ENCODE measurements around the gene MYMX.
"Not testable (repeated sequence)": the region's sequence is repeated elsewhere in the genome, so short reads cannot be mapped to it uniquely, and the experiment has no call there.

The MYMX gene

DNA sequence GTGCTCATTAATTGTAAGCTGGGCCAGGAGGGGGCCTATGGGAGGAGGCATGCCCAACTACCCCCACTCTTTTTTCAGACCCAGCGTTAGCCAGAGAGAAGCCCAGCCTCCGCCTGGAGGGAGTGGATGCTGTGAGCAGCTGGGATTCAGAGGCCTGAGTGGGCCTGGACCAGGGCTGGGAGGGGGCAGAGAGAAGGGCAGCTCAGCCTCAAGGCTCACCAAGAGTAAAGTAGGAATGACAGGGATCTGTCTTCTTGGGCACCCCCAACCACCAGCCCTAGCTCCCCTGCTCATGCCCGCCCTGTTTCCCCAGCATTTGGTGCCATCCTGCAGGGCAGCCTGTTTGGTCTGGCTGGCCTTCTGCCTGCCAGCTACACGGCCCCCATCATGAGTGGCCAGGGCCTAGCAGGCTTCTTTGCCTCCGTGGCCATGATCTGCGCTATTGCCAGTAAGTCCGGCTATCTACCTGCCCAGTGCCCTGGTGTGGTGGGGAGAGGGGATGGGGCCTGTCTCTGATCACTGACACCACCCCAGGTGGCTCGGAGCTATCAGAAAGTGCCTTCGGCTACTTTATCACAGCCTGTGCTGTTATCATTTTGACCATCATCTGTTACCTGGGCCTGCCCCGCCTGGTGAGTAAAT lies 13.4 kb downstream of the MYMX start:
- DNase-seq (ENCODE audit: extremely low read depth in 1 of 2, low read depth in 1 of 2) = no peak

DNA sequence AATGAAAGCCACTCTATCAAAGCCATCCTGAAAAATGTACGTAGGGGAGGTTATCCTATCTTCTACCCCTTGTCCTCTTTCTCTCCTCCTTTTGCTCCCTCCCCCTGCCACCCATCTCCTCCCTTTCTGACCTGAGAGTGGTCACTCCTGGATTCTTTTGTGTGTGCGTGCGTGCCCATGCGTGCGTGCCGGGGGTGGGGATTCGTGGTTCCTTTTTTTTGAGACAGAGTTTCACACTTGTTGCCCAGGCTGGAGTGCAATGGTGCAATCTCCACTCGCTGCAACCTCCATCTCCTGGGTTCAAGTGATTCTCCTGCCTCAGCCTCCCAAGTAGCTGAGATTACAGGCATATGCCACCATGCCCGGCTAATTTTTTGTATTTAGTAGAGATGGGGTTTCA lies 14.7 kb downstream of the MYMX start:
- not testable (repeated sequence) for DNase-seq (ENCODE audit: extremely low read depth in 1 of 2, low read depth in 1 of 2)

DNA sequence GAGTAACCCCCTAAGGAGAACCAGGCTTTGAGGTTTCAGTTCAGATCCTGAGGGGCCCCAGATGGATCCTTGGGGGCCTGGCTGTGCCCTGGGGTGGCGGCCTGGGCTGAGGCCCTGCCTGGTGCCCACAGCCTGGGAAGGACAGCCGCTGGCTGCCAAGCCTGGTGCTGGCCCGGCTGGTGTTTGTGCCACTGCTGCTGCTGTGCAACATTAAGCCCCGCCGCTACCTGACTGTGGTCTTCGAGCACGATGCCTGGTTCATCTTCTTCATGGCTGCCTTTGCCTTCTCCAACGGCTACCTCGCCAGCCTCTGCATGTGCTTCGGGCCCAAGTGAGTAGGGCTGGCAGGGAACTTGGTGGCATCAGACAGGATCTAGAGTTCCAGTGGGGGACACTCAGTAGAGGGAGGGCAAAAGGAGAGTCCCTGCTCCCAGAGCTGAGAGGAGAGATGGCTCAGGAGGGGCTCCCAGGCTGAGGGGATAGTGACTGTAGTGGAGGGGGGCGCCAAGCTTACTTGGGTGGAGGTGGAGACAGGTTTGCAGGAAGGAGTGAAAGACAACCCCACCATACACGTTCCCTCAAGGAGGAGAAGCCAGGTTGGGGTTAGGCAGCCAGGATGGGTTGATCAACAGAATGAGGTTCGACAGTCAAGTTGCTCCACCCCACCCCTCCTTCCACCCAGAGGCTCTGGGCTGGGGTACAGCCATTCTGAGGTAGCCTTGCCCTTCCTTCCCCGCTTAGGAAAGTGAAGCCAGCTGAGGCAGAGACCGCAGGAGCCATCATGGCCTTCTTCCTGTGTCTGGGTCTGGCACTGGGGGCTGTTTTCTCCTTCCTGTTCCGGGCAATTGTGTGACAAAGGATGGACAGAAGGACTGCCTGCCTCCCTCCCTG lies 16.2 kb downstream of the MYMX start:
- DNase-seq (ENCODE audit: extremely low read depth in 1 of 2, low read depth in 1 of 2) = no peak

DNA sequence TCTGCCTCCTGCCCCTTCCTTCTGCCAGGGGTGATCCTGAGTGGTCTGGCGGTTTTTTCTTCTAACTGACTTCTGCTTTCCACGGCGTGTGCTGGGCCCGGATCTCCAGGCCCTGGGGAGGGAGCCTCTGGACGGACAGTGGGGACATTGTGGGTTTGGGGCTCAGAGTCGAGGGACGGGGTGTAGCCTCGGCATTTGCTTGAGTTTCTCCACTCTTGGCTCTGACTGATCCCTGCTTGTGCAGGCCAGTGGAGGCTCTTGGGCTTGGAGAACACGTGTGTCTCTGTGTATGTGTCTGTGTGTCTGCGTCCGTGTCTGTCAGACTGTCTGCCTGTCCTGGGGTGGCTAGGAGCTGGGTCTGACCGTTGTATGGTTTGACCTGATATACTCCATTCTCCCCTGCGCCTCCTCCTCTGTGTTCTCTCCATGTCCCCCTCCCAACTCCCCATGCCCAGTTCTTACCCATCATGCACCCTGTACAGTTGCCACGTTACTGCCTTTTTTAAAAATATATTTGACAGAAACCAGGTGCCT lies 16.9 kb downstream of the MYMX start:
- DNase-seq (ENCODE audit: extremely low read depth in 1 of 2, low read depth in 1 of 2) = no peak

DNA sequence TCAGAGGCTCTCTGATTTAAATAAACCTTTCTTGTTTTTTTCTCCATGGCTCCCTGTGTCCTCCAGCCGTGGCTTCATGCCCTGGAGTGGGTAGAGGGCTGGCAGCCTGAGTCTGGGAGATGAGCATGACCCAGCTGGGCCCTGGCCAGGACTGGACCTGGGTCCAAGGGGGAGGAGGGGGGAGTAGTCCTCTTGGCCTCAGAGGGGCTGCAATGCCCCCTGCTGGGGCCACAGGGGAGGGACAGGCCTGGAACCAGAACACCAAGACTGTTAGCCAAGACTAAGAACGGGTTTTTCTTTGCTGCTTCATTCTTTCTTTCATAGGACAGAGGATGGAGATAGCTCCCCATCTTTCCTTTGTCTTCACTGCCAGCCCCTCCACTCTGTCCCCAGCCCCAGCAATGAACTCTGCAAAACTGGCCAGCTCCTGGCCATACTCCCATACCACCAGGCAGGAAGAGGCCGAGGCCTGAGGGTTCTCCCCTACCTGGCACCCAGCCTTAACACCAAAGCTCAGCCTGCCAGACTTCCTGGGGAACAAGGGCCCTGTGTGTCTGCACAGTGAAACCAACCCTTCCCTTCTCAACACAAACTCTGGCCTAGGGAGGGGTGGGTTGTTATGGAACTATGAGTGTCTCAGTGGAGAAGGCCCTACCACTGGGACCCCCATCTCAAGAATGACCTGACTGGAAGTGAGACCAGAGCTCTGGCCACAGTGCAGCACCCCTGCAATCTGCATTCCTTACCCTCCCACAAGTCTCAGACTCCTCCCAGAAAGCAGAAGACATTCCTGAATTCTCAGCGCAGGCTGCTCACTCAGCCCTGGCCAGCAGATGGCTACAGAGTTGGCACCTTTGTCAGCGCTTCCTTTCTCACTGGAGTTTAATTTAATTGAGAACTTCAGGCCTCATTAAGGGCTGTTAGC lies 17.6 kb downstream of the MYMX start:
- DNase-seq (ENCODE audit: extremely low read depth in 1 of 2, low read depth in 1 of 2) = no peak

DNA sequence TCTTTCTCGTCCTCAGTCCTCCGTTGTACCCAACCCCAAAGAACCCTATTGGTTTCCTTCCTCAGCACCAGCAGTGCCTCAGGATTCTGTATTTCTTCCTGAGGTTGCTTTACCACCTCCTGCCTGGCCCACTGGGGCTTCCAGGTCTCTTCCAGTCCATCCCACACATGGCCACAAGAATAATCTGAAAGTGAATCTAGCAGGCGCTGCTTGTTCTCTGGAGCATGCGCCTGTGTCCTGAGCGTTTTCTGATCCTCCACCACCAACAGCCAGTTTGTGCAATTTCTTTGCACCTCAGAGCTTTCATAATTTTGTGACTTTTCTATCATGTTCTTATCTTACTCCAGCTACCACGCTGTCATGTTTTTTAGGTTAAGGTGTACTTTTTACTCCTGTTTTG lies 18.5 kb downstream of the MYMX start:
- no peak for DNase-seq (ENCODE audit: extremely low read depth in 1 of 2, low read depth in 1 of 2)

DNA sequence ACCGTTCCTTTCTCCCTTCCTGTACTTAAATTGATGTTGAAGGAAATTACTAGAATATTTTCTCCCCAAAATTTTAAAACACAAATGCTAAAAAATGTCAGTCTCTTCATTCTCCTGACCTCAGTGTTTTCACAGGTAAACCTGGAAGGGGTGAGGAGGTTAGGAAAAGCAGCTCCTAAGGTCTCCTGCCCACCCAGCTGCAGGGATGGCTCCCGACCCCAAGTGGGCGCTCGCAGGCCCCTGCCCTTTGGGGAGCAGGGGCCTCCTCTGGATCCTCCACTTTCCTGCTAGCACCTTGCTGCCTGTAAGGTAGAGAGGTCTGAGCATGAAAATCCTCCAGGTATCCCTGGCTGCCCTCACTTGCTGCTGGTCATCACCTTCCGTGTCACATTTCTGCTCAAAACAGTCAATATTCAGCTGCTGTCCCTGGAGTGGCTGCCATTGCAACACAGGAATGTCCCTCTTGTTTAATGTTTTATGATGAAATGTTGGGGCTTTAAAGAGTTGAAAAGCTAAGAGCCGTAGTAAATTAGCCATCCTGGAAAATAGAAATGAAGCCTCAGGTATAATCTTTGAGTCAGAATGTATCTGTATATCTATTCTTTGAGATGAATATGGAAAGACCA lies 19.3 kb downstream of the MYMX start:
- DNase-seq (ENCODE audit: extremely low read depth in 1 of 2, low read depth in 1 of 2) = no peak

DNA sequence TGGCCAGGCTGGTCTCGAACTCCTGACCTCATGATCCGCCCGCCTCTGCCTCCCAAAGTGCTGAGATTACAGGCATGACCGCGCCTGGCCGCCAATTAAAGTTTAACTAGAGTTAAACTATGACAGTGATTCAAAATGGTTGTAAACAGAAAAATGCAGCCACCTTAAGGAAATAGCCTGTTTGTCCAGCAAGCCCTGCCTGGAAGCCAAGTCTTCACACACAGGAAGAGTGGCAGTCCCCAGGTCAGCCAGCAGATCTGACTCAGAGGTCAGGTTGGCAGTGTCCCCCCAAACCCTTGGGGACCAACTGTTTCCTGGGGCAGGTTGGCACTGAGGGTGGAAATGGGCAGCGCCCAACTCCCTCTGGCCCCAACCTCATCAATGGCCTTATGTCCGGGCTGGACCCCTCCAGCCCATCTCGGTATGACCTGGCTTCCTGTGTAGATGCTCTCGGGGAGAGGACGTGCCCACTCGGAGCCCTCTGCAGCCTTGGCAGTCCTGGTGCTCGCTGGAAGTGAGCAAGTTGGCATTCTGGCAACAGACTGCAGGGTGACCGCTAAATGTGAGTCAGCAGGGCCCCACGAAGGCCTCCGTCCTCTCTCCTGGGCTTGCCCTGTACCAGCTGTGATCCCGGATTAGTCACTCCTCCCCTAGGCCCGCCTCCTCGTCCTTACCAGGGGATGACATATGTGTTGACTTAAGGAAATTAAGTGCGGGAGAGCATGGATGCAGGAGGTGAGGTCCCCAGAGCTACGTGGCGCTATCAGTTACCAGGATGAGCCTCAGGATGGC lies 20.5 kb downstream of the MYMX start:
- DNase-seq (ENCODE audit: extremely low read depth in 1 of 2, low read depth in 1 of 2) = peak in 1 of 2 donors; percentile 47

DNA sequence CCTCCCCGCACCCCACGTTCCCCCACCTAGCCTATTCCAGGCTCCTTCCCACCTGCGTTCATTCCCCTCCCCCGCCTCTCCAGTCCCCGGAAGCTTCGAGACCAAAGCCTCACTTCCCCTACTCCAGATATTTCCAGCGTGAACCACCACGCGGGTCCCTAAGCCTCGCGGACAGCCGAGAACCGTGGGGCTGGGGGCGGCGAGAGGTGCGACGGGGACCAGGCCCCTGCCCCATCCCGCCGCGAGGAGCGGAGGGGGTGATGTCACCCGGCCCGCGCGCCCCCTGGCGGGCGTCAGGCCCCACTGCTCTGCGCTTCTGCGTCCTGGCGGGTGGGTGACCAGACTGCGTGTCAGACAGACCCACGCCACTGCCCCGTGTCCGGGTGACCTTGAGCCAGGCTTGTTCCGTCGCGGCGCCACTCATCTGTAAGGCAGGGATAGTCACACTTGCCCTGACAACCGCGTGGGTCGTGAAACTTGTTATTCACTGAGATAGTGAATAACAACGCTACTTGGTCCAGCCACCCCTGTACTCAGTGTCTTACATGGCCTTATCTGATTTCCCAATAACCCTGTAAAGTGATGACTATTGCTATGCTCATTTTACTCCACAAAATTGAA lies 21.2 kb downstream of the MYMX start:
- DNase-seq (ENCODE audit: extremely low read depth in 1 of 2, low read depth in 1 of 2) = peak in 1 of 2 donors; percentile 70

DNA sequence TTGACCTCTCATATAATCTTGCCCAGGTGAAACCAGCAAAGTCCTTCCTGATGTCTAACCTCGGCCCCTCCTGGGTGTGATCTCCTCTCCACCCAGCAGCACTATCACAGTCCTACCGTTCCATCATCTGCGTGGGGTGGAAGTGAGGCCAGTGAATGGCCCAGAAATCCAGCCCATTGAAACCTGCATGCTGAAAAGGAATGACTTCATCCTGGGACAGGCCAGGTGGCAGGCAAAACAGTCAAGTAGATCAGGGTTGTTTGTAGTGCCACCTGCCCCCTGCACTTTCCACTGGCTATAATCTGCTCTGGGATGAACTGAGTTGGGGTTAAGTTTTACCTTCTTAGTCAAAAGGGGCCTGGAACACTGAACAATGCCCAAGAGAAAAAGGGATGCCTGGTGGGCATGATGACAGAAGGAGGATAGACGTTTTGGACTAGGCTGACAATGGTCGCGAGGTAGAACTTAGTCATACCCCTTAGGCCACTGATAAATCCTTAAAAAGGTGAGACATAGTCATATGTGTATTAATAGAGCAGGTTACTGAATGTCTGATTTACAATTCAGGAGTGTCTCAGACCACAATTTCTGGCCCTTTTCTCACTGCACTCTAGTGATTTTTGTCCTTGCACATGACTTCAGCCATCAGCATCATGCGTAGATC lies 22.1 kb downstream of the MYMX start:
- no peak for DNase-seq (ENCODE audit: extremely low read depth in 1 of 2, low read depth in 1 of 2)

DNA sequence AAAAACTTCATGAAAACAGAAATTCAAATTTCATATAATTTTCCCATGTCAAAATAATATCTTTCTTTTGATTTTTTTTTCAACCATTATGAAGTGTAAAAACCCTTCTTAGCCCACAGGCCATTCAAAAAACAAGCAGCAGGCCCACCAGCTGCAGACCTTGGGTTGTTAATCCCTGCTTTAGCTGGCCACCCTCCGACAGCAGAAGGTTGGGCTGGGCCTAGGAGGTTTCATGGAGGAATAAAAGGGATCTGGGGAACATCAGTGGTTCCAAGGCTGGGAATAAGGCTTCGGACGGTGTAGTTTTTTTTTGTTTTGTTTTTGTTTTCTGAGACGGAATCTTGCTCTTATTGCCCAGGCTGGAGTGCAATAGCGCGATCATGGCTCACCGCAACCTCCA lies 26.6 kb downstream of the MYMX start:
- no peak for DNase-seq (ENCODE audit: extremely low read depth in 1 of 2, low read depth in 1 of 2)

DNA sequence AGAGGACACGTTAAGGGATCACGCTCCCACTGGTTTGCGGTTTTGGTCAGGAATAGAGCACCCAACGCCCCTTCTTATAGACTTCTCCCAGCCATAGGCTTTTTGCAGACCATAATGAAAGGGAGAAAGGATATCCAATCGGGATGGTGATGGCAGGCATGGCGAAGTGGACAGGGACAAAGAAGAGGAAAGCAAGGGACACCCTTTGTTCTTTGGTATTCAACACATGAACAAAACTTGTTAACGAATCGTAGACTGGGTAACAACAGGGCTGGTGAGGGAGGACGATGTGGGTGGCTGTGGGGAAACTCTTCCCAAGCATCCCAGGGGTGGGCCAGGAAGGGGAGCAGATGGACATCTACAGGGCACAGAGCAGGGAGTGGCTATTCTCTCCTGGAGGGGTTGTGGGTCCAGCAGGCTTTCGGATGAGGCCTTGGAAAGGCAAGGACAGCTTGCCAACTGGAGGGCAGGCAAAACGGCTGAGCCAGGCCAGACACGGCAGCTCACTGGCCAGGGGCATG lies 28.7 kb downstream of the MYMX start:
- DNase-seq (ENCODE audit: extremely low read depth in 1 of 2, low read depth in 1 of 2) = no peak

DNA sequence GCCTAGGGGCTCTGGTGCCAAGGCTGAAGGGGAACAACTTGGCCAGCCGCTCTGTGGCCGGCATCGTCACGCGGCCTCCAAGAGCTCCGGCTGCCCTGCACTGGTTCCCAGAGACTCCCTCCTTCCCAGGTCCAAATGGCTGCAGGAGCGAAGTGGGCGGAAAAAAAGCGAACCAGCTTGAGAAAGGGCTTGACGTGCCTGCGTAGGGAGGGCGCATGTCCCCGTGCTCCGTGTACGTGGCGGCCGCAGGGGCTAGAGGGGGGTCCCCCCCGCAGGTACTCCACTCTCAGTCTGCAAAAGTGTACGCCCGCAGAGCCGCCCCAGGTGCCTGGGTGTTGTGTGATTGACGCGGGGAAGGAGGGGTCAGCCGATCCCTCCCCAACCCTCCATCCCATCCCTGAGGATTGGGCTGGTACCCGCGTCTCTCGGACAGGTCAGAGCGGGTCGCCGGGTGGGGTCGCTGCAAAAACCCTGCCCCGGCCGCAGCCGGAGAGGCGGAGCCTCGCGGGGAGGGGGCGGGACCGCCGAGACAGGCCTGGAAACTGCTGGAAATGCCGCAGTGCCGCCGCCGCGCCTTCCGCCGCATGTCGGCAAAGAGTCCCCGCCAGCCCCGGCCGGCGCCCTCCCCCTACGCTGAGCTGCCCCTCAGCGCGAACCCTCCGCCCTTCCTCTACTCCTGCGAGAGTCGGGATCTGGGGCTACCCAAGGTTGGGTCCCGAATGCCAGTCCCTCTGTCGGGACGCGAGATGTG lies 29.4 kb downstream of the MYMX start:
- peak in 1 of 2 donors; percentile 75 for DNase-seq (ENCODE audit: extremely low read depth in 1 of 2, low read depth in 1 of 2)

DNA sequence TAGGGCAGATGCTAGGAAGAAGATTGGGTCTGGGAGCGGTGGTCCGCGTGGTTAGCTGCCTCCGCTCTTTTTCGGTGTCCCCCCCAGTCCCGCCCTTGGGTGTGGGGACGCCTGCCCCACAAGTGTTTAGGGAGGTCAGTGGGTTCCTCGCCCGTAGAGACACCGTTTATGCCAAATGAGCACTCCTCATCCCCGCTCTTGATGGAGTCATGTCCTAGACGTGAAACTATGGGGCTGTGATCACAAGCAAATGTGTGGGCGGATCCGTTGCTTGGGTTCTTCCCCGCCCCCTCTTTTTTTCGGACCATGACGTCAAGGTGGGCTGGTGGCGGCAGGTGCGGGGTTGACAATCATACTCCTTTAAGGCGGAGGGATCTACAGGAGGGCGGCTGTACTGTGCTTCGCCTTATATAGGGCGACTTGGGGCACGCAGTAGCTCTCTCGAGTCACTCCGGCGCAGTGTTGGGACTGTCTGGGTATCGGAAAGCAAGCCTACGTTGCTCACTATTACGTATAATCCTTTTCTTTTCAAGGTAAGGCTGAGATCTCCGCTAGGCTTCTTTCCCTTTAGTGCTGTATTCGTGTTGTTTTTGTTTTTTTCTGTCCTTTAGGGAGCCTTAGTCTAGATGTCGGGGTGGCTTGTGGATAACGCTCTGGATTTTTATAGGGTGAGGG lies 30.1 kb downstream of the MYMX start, which contains the start of gene HSP90AB1:
TSS of gene HSP90AB1 (plus strand) at position 439 of the 675 bp plus-strand sequence. CDS start 1,529 bp downstream, outside the sequence.
- DNase-seq (ENCODE audit: extremely low read depth in 1 of 2, low read depth in 1 of 2) = peak; percentile 83 to 90

DNA sequence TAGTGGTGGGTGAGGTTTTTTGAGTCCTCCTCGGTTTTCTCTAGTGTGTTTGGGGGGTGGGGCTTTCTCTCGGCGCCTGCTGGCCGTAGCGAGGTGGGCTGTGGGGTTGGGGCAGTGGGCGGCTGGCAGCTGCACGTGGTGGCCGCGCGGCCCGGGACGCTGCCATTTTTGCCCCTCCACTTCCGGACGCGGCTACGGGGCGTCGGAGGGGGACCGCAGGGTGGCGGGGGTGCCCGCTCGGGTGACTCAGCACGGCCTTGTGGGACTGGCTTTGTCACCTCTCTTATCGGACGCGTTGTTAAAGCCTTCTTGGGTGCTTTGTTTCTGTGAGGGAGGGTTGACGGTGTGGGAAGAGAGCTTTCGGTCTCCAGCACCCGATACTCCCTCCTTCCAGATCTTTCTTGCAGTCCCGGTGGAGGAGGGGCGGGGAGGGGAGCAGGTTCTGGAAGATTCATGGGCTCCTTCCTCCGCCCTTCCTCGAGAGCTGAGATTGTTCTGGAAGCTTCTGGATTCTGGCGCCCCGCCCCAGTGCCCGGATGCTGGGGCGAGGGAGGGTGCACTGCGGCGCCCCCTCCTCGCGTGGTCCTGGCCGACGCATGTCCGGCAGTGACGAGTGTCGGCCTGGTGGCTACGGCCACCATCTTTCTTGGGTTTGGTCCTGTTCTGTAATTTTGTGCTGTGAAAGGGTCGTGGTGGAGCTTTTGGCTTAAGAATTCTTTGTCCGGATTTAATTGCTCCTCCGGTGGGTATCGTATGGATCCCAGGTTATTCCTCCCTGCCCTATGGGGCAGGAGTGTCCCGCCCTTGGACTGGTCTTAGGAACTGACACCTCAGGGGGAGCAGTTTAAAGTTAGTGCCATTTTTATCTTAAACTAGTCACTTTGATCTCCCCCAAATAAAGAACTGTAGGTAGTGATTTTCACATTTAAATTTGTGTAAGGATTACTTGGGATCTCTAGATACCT lies 30.9 kb downstream of the MYMX start:
- DNase-seq (ENCODE audit: extremely low read depth in 1 of 2, low read depth in 1 of 2) = peak; percentile 84 to 85

DNA sequence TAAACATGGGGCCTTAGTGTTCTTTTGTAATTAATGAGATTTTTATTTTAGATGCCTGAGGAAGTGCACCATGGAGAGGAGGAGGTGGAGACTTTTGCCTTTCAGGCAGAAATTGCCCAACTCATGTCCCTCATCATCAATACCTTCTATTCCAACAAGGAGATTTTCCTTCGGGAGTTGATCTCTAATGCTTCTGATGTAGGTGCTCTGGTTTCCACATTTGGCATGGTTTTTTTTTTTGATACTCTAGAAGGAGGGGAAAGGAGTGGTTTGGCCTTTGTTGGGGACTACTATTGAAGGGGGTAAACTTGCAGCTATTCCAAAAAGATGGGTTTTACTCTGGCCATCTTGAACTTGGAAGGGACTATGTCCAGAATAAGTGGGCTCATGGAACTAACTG lies 31.9 kb downstream of the MYMX start:
- no peak for DNase-seq (ENCODE audit: extremely low read depth in 1 of 2, low read depth in 1 of 2)
